ENCODE results near the gene MVB12B.

DNA sequence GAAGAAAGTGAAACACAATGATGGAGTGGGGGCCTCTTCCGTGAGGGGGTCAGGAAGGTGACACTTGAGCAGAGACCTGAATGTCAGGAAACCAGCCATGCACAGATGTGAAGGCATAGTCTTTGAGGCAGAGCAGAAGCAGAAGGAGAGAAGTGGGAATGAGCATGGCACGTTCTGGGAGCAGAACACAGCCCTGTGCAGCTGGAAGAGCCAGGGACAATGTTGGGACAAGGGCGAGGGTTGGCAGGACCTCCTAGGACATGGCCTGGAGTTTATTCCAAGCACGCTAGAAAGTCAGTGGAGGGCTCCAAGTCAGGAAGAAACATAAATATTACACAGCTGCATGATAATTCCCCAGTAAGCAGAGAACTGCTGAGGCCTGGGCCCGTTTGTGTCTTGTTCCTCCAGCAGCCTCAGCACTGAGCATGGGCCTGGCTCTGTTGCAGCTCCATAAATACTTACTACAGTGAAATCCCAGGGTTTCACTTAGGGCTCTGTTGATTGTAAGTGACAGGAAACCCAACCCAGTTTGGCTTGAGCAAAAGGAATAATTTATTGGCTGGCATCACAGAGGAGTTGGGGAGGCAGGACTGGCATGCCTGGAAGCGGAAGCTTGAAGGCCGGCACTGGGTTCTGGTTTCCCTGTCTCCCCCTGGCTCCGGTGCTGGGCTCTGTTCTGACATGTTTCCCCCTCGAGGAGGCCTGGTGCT lies 66.2 kb downstream of the MVB12B start:
- TF ChIP-seq, protein P1, sequence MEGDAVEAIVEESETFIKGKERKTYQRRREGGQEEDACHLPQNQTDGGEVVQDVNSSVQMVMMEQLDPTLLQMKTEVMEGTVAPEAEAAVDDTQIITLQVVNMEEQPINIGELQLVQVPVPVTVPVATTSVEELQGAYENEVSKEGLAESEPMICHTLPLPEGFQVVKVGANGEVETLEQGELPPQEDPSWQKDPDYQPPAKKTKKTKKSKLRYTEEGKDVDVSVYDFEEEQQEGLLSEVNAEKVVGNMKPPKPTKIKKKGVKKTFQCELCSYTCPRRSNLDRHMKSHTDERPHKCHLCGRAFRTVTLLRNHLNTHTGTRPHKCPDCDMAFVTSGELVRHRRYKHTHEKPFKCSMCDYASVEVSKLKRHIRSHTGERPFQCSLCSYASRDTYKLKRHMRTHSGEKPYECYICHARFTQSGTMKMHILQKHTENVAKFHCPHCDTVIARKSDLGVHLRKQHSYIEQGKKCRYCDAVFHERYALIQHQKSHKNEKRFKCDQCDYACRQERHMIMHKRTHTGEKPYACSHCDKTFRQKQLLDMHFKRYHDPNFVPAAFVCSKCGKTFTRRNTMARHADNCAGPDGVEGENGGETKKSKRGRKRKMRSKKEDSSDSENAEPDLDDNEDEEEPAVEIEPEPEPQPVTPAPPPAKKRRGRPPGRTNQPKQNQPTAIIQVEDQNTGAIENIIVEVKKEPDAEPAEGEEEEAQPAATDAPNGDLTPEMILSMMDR (conservative IDR thresholded peaks at IDR 0.05 in 1 of 2, IDR thresholded peaks at IDR 0.05 in 1 of 2; ENCODE audit: low read depth in 1 of 2, low read length in 2 of 2) = no peak
- no peak for TF ChIP-seq EZH2 (IDR thresholded peaks at IDR 0.05; ENCODE audit: low read length, missing control alignments)

All from fibroblast of lung (primary cell).